Tibial nerve (tissue), 4 donors: ENCODE data around the gene EFEMP2. TPM values are rescaled to one million over a fixed set of nuclear protein-coding genes. Genes with fewer than 3 reads are reported as not detected.
A peak's percentile ranks its signal among the peaks of the same experiment; 100 is the strongest.

Experiments used
- DNase-seq, 2 donors: peaks; one replicate each; pipeline ENCODE4 v3.0.0-alpha.2; 2019; ENCODE audit warnings: low spot score in 2 of 2
- H3K27ac ChIP-seq, 4 donors: fragments of 200-600 bp; sonication (generic) in 3 of 4; one replicate each; pipeline ENCODE4 v1.5.1; 2017 to 2019; ENCODE audit warnings: mild to moderate bottlenecking in 1 of 4
- H3K27me3 ChIP-seq, 2 donors: fragments of 200-600 bp; sonication (generic) in 1 of 2; one replicate each; pipeline versions ENCODE4 v1.5.1 to v1.6.0; 2017 to 2019
- H3K36me3 ChIP-seq, 3 donors: fragments of 200-600 bp; sonication (generic); one replicate each; pipeline ENCODE4 v1.5.1; 2018 to 2019
- H3K4me1 ChIP-seq, 4 donors: fragments of 200-600 bp; sonication (generic) in 3 of 4; one replicate each; pipeline ENCODE4 v1.5.1; 2017 to 2019
- H3K4me3 ChIP-seq, 4 donors: fragments of 200-600 bp; sonication (generic) in 3 of 4; one replicate each; pipeline ENCODE4 v1.5.1; 2017 to 2019; ENCODE audit warnings: mild to moderate bottlenecking in 1 of 4, moderate library complexity in 1 of 4
- H3K9me3 ChIP-seq, 4 donors: fragments of 200-600 bp; sonication (generic) in 3 of 4; one replicate each; pipeline ENCODE4 v1.5.1; 2017 to 2019
- EP300 ChIP-seq, 2 donors: sonication (generic); formaldehyde crosslinking; IDR thresholded peaks; one replicate each; pipeline ENCODE4 v1.6.1; 2017; ENCODE audit warnings: antibody characterized with exemption in 2 of 2, mild to moderate bottlenecking in 1 of 2
- POLR2A ChIP-seq, 2 donors: fragments of 450-650 bp; IDR thresholded peaks; one replicate each; pipeline ENCODE4 v1.6.1; 2017; ENCODE audit warnings: antibody characterized with exemption in 2 of 2, mild to moderate bottlenecking in 2 of 2, moderate library complexity in 2 of 2
- WGBS, 2 donors: methylation state at CpG; one replicate each; pipeline ENCODE4 v1.1.5; 2018; 5-methylcytosine and 5-hydroxymethylcytosine counted together
- total RNA-seq, 4 donors: library from RNA; depleted of rRNA; stranded (reverse); fragments of >200 nt; gene quantifications; one replicate each; pipeline ENCODE4 v1.1.0, GENCODE V29; 2016
- TF ChIP-seq, protein P1 (sequence below), 5 experiments: fragments of 200-600 bp in 3 of 5; fragments of 450-650 bp in 2 of 5; sonication (generic) in 3 of 5; IDR thresholded peaks; one replicate each; pipeline ENCODE4 v1.5.1; 2016 to 2019; ENCODE audit warnings: antibody characterized with exemption in 5 of 5, mild to moderate bottlenecking in 3 of 5, moderate library complexity in 2 of 5

The EFEMP2 gene
- total RNA-seq, 4 donors from 2014 or later, result 59.2 to 92.7 (median 82.0) TPM

DNA sequence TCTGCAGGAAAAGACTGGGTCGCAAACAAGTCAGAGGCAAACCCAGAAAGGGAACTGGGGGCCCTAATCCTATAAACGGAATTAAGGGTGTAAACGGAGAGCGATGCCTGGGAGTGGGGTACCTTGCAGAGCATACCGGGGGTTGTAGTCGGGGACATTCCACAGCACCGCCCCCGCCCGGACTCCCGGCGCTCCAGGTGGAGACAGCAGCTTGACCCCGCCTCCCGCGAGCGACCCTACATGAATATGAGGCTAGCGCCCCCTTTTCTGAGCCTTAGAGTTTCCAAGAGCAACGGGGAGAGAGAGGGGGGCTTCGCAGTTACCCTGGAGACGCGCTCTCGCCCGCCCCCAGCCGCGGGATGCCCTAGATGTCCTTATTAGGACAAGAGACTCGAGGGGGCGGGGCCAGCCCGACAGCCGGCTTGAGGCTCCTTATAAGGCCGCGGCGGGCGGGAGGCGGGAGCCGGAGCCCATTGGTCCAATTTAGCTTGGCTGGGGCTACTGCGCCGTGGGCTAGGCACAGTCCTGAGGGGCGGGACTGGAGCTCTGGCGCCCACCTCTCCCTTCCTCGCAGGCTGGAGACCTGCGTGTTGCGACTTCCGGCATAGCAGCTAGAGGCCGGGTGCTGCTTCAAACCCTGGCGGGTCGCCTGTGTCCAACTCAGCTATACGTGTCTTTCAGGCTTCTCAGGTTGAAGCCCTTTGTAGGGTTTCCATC, 13.3 kb downstream of the EFEMP2 start:
- Histone ChIP-seq H3K4me3 (peak overlapping the region; percentile 69 to 91 (median 88)), H3K36me3 (peaks cover 0 to 48% (median 26%) of the 10 kb centered on the region in 3 donors), H3K4me1 (peaks cover 0 to 65% (median 24%) of the 10 kb centered on the region in 4 donors), H3K9me3 (no peaks in the 10 kb centered on the region), H3K27ac (peak overlapping the region; percentile 96 to 99 (median 98)), H3K27me3 (no peaks in the 10 kb centered on the region)
- peak in 1 of 2 donors; percentile 96 for TF ChIP-seq POLR2A (IDR thresholded peaks at IDR 0.05)
- peak; percentile 53 to 98 for TF ChIP-seq EP300 (IDR thresholded peaks at IDR 0.05)
- TF ChIP-seq, protein P1, sequence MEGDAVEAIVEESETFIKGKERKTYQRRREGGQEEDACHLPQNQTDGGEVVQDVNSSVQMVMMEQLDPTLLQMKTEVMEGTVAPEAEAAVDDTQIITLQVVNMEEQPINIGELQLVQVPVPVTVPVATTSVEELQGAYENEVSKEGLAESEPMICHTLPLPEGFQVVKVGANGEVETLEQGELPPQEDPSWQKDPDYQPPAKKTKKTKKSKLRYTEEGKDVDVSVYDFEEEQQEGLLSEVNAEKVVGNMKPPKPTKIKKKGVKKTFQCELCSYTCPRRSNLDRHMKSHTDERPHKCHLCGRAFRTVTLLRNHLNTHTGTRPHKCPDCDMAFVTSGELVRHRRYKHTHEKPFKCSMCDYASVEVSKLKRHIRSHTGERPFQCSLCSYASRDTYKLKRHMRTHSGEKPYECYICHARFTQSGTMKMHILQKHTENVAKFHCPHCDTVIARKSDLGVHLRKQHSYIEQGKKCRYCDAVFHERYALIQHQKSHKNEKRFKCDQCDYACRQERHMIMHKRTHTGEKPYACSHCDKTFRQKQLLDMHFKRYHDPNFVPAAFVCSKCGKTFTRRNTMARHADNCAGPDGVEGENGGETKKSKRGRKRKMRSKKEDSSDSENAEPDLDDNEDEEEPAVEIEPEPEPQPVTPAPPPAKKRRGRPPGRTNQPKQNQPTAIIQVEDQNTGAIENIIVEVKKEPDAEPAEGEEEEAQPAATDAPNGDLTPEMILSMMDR (IDR thresholded peaks at IDR 0.05), result peak in 4 of 5 experiments; percentile 4 to 38 (median 18)
- peak; percentile 98 to 99 for DNase-seq
- 0 to 1% methylated on average over 21 to 32 of the region's 46 CpGs for WGBS, 2 donors

DNA sequence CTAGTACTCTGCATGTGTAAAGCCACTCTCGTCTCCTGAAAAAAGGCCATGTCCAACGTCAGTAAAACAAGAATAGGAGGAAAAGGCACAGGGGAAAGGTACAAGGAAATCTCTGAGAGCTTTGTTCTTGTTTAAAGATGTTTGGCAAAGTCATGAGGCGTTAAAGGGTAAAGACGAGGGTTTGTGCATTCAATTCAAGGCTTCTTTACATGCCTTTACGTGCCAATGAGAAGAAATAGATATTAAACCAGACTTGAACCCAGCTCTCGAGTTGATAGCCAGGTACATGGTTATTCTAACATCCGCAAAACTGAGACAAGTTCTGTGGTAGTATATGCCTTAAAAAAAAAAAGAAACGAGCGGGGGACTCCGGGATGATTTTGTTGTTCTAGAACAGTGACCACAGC, 13.9 kb downstream of the EFEMP2 start:
- Histone ChIP-seq H3K4me3 (peak overlapping the region; percentile 69 to 91 (median 88)), H3K9me3 (no peaks in the 10 kb centered on the region), H3K4me1 (peaks cover 0 to 69% (median 24%) of the 10 kb centered on the region in 4 donors), H3K27ac (peak overlapping the region; percentile 96 to 99 (median 98)), H3K27me3 (no peaks in the 10 kb centered on the region), H3K36me3 (peaks cover 1 to 48% (median 24%) of the 10 kb centered on the region in 3 donors)
- 0 to 1% methylated on average over 10 of the region's 10 CpGs for WGBS, 2 donors
- no peak for DNase-seq
- TF ChIP-seq EP300 (IDR thresholded peaks at IDR 0.05) (no peak), POLR2A (IDR thresholded peaks at IDR 0.05) (no peak)
- TF ChIP-seq, protein P1 (IDR thresholded peaks at IDR 0.05), result no peak

DNA sequence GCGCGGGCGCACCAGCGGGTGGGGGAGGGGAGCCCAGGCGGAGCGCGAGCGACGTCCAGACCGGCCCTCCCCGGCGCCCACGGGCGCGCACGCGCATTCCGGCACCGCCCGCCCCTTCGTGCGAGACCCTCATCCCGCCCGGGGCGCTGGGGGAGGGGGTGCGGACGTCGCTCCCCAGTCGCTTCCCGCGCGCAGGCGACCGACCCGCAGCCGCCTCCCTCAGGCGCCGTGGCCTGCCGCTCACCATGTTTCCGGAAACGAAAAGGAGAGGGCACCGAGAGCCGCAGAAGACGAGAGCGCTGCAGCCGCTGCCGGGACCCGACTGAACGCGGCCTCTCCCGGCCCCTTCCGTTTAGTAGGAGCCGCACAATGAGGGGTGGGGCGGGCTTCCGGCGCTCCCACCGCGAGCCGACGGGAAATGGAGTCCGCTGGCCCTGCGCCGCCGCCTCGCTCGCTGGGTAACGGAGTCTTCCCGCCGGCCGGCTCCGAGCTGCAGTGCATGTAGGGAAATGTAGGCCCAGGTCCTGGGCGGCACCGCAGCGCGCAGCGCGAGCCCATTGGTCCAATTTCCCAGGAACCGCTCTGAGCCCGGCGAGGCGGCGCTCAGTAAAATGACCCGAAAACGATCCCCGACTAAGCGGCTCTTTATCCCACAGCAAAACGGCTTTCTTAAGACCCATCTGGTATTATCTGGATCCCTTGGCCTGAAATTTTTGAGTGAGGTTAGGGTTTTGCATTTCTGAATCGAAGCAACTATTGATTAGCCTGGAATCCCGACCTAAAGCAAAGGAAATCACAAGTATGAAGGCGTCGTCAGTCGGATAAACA, 14.5 kb downstream of the EFEMP2 start, which contains the start of gene CFL1:
CFL1 (minus strand) TSS at position 328 of the 828 bp plus-strand sequence; CDS start at position 247, 81 bp downstream.
- 0% methylated on average over 26 to 40 of the region's 92 CpGs for WGBS, 2 donors
- TF ChIP-seq, protein P1 (IDR thresholded peaks at IDR 0.05), result peak in 2 of 5 experiments; percentile 37 to 42
- TF ChIP-seq POLR2A (IDR thresholded peaks at IDR 0.05) (peak; percentile 95 to 99), EP300 (IDR thresholded peaks at IDR 0.05) (peak; percentile 89 to 99)
- peak; percentile 94 to 97 for DNase-seq

DNA sequence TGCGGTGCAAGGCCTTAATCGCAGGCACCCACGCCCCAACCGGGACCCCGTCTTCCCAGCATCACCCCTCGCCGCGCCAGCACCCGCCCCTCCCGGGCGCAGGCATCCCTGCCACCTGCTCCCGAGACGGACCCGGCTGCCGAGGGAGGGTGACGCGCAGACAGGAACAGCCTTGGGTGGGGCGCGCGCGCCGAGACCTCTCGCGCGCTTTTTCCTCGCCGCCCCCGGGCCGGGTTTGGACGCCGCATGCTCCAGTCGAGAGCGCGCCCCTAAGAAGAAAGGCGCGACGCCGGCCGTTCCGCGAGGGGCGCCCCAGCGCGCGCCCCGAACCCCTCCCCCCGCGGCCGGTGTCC, 15.1 kb downstream of the EFEMP2 start:
- no peak for DNase-seq
- H3K4me1 ChIP-seq, result peaks cover 0 to 59% (median 24%) of the 10 kb centered on the region in 4 donors
- 0% methylated on average over 25 to 35 of the region's 49 CpGs for WGBS, 2 donors

More for the DNA sequence above, 14.5 kb downstream of the EFEMP2 start, which contains the start of gene CFL1:
- peak within 1 kb of the TSS; percentile 96 to 99 (median 98) for H3K27ac ChIP-seq
- peaks cover 0 to 65% (median 24%) of the 10 kb centered on the region in 4 donors for H3K4me1 ChIP-seq
- H3K36me3 ChIP-seq, result peaks cover 2 to 48% (median 28%) of the 10 kb centered on the region in 3 donors
- H3K9me3 ChIP-seq, result no peaks in the 10 kb centered on the region
- peak within 1 kb of the TSS; percentile 88 to 92 (median 90) for H3K4me3 ChIP-seq
- H3K27me3 ChIP-seq, result no peaks in the 10 kb centered on the region

More for the DNA sequence above, 15.1 kb downstream of the EFEMP2 start:
- Histone ChIP-seq H3K9me3 (no peaks in the 10 kb centered on the region), H3K4me3 (peak overlapping the region; percentile 88 to 92 (median 90)), H3K36me3 (peaks cover 2 to 48% (median 32%) of the 10 kb centered on the region in 3 donors), H3K27me3 (no peaks in the 10 kb centered on the region), H3K27ac (peak overlapping the region; percentile 86 to 99 (median 96))
- TF ChIP-seq EP300 (IDR thresholded peaks at IDR 0.05) (no peak), POLR2A (IDR thresholded peaks at IDR 0.05) (no peak)
- TF ChIP-seq, protein P1 (IDR thresholded peaks at IDR 0.05), result no peak
